GM21717 (cell line): ENCODE results near the gene AK2.
"Not testable (repeated sequence)": the region's sequence is repeated elsewhere in the genome, so short reads cannot be mapped to it uniquely, and the experiment has no call there.

ENCODE experiments used
- ATAC-seq: cut with Tn5 transposase; IDR thresholded peaks from one replicate; pipeline ENCODE4 v1.9.1; 2021; ENCODE audit warnings: mild to moderate bottlenecking, moderate library complexity; ENCODE audit not compliant: unreplicated experiment

The AK2 gene

GRCh38 chr1:32977546-32978087, 59.1 kb downstream of the AK2 start:
- no peak for ATAC-seq

- not testable (repeated sequence) for ATAC-seq
Observed at GRCh38 chr1:32975055-32975454, 61.6 kb downstream of the AK2 start.

GRCh38 chr1:32973458-32973857, 63.2 kb downstream of the AK2 start:
- ATAC-seq = not testable (repeated sequence)

- no peak for ATAC-seq
Observed at GRCh38 chr1:32972814-32973428, 63.8 kb downstream of the AK2 start.

GRCh38 chr1:32971576-32971975, 65.1 kb downstream of the AK2 start:
- no peak for ATAC-seq

- no peak for ATAC-seq
Observed at GRCh38 chr1:32971156-32971555, 65.5 kb downstream of the AK2 start.

- no peak for ATAC-seq
Observed at GRCh38 chr1:32969566-32969965, 67.1 kb downstream of the AK2 start.

- no peak for ATAC-seq
Observed at GRCh38 chr1:32967888-32968568, 68.7 kb downstream of the AK2 start.

- no peak for ATAC-seq
Observed at GRCh38 chr1:32966900-32967299, 69.8 kb downstream of the AK2 start.

- ATAC-seq = no peak
Observed at GRCh38 chr1:32965251-32965747, 71.4 kb downstream of the AK2 start.

GRCh38 chr1:32964461-32965250, 72.0 kb downstream of the AK2 start, which contains the start of gene RNF19B:
TSS of gene RNF19B (minus strand) at chr1:32964809. CDS start at chr1:32964685, 124 bp downstream.
- peak; percentile 77 for ATAC-seq

- peak; percentile 24 for ATAC-seq
Observed at GRCh38 chr1:32963746-32964460, 72.8 kb downstream of the AK2 start.

GRCh38 chr1:32962248-32962896, 74.3 kb downstream of the AK2 start:
- no peak for ATAC-seq

GRCh38 chr1:32960819-32961355, 75.8 kb downstream of the AK2 start:
- no peak for ATAC-seq

GRCh38 chr1:32960342-32960741, 76.3 kb downstream of the AK2 start:
- ATAC-seq = no peak

- no peak for ATAC-seq
Observed at GRCh38 chr1:32958827-32959226, 77.9 kb downstream of the AK2 start.
